ENCODE results near the gene CNPY1.

GRCh38 chr7:155489862-155490696 is 56.3 kb downstream of the CNPY1 start:
- TF ChIP-seq CTCF (IDR thresholded peaks at IDR 0.05; ENCODE audit: insufficient read depth, low read depth, low read length) (no peak), EZH2 (IDR thresholded peaks at IDR 0.05; ENCODE audit: insufficient read depth, low read length) (no peak)
